Cerebellar nuclear complex (tissue), 1 donor: ENCODE data around the gene FARP1.

Experiments
- DNase-seq, 2 experiments: peaks; one replicate each; lab custom pipeline; 2025; lab: John Stamatoyannopoulos, UW

The FARP1 gene

GRCh38 chr13:98173431-98174152 is 30.7 kb downstream of the FARP1 start:
- DNase-seq: no peak

- DNase-seq: no peak
Measured at GRCh38 chr13:98174307-98174706, 31.4 kb downstream of the FARP1 start.

DNA sequence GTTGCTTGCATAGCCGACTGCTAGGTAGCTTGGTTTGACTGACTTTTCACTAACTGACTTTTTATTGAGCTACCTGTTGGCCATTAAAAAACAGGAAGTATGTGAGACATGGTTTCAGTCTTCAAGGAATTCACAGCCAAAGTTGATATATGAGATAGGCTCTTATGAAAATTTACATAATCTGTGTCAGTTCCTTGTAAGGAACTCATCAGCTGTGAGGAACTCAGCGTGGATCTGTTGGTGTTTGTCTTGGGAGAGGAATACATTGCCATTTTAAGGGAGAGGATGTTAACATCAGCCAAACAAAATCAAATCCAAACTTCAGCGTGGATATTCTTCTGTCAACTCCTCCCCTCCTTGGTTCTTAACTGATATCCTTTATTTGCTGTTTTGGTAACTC is 32.1 kb downstream of the FARP1 start:
- no peak for DNase-seq

- no peak for DNase-seq
Measured at GRCh38 chr13:98175823-98176222, 32.9 kb downstream of the FARP1 start.

GRCh38 chr13:98176777-98177608 is 34.1 kb downstream of the FARP1 start, which contains the start of gene RNF113B:
TSS of gene RNF113B (minus strand) at chr13:98177269. CDS start at chr13:98177236, 33 bp downstream.
- no peak for DNase-seq

DNA sequence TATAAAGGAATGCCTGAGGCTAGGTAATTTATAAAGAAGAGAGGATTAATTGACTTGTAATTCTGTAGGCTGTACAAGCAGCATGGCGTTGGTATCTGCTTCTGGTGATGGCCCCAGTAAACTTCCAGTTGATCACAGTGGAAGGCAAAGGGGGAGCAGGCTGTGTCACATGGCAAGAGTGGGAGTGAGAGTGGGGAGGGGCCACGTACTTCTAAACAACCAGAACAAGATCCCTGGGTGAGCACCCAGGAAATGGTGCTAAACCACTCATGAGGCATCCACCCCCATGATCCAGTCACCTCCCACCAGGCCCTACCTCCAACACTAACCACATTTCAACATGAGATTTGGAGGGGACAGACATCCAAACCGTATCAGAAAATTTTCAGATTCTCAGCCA is 37.2 kb downstream of the FARP1 start:
- no peak for DNase-seq

DNA sequence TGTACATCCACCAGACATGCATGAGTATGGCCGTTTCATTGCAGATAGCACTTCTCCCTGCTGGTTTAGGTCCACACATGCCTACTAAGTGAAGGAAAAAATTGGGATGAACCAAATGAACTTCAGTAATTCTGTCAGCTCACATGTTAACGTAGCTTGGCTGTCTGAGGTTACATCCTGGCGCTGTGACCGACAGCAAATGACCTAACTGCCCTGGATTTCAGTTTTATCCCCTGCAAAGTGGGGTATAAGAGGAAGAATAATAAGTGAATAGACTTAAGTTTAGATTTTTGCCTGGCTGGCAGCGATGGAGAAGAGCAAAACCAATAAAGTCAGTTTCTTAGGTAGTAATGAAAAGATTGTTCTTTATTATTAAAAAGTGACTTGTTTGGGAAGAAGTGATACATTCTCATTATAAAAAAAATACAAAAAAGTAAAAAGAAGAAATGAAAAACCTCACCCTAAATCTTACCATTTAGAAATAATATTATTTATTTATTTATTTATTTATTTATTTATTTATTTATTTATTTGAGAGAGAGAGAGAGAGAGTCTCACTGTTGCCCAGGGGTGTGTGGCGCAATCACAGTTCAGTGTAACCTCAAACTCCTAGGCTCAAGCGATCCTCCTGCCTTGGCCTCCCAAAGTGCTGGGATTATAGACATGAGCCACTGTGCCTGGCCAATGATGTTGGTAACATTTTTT is 38.4 kb downstream of the FARP1 start:
- no peak for DNase-seq

GRCh38 chr13:98182153-98182552 is 39.3 kb downstream of the FARP1 start:
- no peak for DNase-seq

GRCh38 chr13:98182589-98182988 is 39.7 kb downstream of the FARP1 start:
- no peak for DNase-seq

GRCh38 chr13:98184792-98185191 is 41.9 kb downstream of the FARP1 start:
- DNase-seq: no peak

GRCh38 chr13:98187155-98187964 is 44.5 kb downstream of the FARP1 start:
- no peak for DNase-seq

DNA sequence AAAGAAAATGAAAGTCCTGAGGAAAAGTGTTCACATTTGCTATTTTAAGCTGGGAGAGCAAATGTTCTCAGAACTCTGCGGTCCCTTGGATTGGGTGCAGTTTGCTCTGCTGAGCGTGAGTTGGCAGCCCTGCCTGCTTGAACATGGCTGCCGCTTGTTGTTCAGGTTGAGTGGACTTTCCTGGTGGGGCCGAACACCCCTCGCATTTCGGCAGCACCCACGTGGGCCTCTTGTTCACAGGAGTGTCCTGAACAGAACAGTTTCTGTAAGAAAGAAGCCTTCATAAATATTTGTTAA is 45.0 kb downstream of the FARP1 start:
- DNase-seq: no peak

GRCh38 chr13:98188544-98189166 is 45.8 kb downstream of the FARP1 start:
- no peak for DNase-seq

- DNase-seq: no peak
Measured at GRCh38 chr13:98189841-98190505, 47.1 kb downstream of the FARP1 start.

DNA sequence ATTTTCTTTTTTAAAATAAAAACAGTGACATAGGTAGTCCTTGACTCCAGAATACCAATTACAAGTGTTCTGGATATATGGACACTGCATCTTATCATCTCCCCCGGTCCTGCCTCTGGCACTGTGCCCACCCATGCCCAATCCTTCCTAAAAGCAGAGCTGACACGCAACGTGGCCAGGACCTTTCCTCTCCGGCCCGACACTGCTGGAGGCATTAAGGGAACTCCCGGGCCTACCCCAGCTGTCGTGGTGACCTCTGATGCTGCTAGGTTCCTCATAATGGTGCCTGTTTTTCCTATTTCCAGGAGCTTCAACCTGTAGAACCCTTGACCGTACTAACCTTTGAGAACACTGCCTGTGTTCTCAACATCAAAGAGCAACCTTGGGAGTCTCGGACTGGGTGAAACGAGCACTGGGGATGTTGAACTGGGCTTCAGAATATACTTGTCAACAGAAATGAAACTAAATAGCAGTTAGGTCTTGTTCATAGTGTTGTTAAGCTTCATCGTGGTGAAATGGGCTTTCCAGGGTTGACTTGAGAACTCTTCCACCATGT is 48.1 kb downstream of the FARP1 start:
- DNase-seq: no peak

DNA sequence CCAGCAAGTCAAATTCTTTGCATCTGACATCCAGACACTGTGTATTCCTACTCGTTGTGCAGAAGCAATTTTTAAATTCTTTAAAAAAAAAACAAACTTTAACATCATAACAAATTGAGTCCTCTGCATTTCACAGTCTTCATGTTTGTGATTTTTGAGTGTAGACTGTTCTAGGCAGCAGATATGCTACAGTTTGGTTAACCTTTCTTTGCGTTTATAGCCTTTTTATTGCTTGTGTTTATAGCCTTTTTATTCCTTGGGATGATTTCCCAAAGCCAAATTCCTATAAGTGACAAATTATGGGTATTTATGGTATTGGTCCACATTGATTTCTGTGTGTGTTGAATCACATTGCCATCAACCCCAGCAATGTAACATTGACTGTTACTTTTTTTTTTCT is 49.1 kb downstream of the FARP1 start:
- no peak for DNase-seq

GRCh38 chr13:98195054-98195791 is 52.3 kb downstream of the FARP1 start:
- DNase-seq: no peak

GRCh38 chr13:98198683-98199082 is 55.8 kb downstream of the FARP1 start:
- DNase-seq: no peak

DNA sequence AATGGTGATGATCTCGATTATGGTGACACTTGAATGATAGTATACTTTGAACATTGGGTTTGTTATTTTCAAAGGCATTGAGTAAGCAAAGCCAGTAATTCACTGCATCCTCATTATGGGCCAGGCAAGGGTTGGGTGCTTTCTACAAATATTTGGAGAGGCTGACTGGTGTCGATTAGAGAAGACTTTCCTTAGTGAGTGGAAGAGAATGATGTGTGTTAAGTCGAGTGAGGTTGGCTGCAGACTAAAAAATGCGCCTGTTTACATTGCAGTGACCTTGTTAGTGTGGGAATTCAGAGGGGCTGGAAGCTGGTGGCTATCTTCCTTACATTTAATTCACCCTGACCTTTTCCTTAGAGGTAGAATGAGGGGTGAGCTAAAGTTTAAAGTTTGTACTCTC is 56.6 kb downstream of the FARP1 start:
- no peak for DNase-seq
